VCaP (cell line): Measurements from ENCODE around the gene RESP18.
"Not testable (repeated sequence)": the region's sequence is repeated elsewhere in the genome, so short reads cannot be mapped to it uniquely, and the experiment has no call there.

Experiments
- H3K27ac ChIP-seq: fragments of 450-650 bp; 2 replicates; pipeline ENCODE4 v1.5.1; 2017
- TF ChIP-seq, protein P1 (sequence below): fragments of 450-650 bp; conservative IDR thresholded peaks from 2 replicates; pipeline ENCODE4 v1.5.1; 2017; ENCODE audit warnings: mild to moderate bottlenecking, moderate library complexity

RESP18 gene

GRCh38 chr2:219325136-219325535, 7.4 kb downstream of the RESP18 start:
- TF ChIP-seq, protein P1, sequence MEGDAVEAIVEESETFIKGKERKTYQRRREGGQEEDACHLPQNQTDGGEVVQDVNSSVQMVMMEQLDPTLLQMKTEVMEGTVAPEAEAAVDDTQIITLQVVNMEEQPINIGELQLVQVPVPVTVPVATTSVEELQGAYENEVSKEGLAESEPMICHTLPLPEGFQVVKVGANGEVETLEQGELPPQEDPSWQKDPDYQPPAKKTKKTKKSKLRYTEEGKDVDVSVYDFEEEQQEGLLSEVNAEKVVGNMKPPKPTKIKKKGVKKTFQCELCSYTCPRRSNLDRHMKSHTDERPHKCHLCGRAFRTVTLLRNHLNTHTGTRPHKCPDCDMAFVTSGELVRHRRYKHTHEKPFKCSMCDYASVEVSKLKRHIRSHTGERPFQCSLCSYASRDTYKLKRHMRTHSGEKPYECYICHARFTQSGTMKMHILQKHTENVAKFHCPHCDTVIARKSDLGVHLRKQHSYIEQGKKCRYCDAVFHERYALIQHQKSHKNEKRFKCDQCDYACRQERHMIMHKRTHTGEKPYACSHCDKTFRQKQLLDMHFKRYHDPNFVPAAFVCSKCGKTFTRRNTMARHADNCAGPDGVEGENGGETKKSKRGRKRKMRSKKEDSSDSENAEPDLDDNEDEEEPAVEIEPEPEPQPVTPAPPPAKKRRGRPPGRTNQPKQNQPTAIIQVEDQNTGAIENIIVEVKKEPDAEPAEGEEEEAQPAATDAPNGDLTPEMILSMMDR = no peak
- H3K27ac ChIP-seq = no peak overlapping the region

GRCh38 chr2:219323434-219323833, 9.1 kb downstream of the RESP18 start:
- no peak overlapping the region for H3K27ac ChIP-seq
- TF ChIP-seq, protein P1 = no peak

DNA sequence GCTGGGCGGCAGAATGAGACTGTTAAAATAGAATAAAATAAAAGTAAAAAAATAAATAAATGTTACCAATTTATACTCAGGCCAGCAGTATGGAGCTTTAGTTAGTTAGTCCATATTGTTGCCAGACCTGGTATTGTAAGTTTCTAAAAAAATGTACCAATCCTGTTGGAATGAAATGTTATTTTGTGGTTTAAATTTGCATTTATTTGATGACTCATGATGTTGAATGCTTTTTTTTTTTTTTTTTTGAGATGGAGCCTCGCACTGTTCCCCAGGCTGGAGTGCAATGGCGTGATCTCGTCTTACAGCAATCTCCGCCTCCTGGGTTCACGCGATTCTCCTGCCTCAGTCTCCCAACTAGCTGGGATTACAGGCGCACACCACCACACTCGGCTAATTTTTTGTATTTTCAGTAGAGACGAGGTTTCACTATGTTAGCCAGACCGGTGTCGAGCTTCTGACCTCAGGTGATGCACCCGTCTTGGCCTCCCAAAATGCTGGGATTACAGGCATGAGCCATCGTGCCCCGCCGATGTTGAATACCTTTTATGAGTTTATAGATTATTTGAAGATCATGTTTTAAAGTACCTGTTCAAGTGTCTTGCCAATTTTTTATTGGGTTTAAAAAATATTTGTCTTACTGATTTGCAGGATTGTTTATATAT, 17.6 kb downstream of the RESP18 start:
- no peak overlapping the region for H3K27ac ChIP-seq
- TF ChIP-seq, protein P1 = no peak

DNA sequence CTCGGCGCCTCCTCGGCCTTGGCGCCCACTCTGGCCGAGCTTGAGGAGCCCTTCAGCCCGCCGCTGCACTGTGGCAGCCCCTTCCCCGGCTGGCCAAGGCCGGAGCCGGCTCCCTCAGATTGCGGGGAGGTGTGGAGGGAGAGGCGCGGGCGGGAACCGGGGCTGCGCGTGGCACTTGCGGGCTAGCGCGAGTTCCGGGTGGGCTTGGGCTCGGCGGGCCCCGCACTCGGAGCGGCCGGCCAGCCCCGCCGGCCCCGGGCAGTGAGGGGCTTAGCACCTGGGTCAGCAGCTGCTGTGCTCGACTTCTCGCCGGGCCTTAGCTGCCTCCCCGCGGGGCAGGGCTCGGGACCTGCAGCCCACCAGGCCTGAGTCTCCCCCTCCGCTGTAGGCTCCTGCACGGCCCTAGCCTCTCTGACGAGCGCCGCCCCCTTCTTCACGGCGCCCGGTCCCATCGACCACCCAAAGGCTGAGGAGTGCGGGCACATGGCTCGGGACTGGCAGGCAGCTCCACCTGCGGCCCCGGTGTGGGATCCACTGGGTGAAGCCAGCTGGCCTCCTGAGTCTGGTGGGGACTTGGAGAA, 19.8 kb downstream of the RESP18 start:
- not testable (repeated sequence) for H3K27ac ChIP-seq

GRCh38 chr2:219309278-219309677, 23.3 kb downstream of the RESP18 start, which contains the start of gene PTPRN:
TSS of gene PTPRN (minus strand) at chr2:219309401. CDS start at chr2:219309332, 69 bp downstream.
- peak within 1 kb of the TSS; percentile 67 for H3K27ac ChIP-seq
- TF ChIP-seq, protein P1 = no peak

DNA sequence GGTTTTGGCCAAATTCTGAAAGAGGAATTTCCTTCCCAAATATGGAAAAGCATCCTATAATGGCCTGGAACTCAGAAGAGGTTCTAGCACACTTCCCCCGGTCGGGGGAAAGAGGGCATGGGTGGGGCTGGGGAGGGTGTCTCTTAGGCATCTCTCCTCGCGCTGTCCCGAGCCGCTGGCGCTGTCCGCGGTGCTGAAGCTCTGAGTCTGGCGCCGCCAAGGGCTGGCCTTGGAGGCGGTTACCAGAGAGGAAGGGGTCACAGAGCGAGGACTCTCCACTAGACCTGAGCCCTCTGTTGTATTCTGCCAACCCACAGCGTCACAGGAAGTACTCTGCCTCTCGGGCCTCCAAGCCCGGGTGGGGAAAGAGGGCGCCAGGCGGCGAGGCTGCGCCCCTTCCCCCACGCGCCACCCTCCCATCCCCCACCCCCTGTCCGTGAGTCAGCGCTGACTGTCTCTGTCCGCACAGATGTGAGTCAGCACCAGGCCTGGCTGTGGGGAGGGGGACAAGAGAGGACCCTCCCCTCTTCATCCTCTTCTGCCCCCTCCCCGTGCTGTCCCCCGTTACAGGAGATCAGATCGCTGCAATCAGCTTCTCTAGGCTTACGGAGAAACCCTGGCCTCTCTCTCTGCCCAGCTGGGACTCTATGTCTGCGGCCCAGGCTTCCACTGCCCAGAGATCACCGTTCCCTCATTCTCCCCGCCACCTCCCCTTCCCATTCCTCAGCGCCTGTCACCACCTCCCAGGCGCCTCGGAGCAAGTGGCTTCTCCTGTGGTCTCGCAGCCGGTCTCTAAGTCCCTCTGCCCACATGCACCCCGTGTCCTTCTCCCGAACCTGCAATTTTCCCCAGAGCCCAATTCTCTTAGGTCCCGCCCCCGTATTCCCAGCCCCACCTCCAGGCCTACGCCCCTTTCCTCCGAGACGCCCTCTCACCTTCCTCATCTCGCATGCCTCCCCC, 24.1 kb downstream of the RESP18 start:
- TF ChIP-seq, protein P1 = peak; percentile 21; the same call in 1 of the 2 replicates
- H3K27ac ChIP-seq = peak overlapping the region; percentile 67

DNA sequence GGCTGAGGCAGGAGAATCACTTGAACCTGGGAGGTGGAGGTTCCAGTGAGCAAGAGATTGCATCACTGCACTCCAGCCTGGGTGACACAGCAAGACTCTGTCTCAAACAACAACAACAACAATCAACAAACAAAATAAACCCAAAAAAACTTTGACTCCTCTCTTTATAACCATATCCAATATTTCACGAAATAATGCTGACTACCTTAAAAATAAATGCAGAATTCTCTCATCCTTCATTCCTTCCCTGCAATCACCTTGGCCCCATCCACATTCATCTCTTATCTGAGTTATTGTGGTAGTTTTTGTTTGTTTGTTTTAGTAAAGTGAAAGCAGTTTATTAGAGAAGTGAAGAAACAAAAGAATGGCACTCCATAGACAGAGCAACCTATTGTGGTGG, 26.5 kb downstream of the RESP18 start:
- TF ChIP-seq, protein P1 = no peak
- no peak overlapping the region for H3K27ac ChIP-seq
